ENCODE data around the gene PI4K2B. TPM values are rescaled to one million over a fixed set of nuclear protein-coding genes. Genes with fewer than 3 reads are reported as not detected.
"Not testable (repeated sequence)": the region's sequence is repeated elsewhere in the genome, so short reads cannot be mapped to it uniquely, and the experiment has no call there.

PI4K2B gene
- polyA plus RNA-seq, 1 donor: 8.4 TPM

DNA sequence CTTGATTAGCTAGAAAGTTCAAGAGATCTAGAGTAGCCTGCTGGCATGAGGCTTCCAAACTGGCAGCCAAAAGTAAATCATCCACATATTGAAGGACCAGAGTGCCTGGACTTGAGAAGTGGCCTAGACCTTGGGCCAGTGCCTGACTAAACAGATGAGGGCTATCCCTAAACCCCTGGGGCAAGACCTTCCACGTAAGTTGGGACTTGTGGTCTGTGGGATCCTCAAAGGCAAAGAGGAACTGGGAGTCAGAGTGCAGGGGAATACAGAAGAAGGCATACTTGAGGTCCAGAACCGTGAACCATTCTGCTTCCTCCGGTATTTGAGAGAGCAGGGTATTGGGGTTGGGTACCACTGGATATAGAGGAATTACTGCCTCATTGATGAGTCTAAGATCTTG is 8.4 kb downstream of the PI4K2B start:
- DNase-seq (ENCODE audit: low read depth): not testable (repeated sequence)

GRCh38 chr4:25245181-25245580 is 11.3 kb downstream of the PI4K2B start:
- DNase-seq (ENCODE audit: low read depth): no peak

DNA sequence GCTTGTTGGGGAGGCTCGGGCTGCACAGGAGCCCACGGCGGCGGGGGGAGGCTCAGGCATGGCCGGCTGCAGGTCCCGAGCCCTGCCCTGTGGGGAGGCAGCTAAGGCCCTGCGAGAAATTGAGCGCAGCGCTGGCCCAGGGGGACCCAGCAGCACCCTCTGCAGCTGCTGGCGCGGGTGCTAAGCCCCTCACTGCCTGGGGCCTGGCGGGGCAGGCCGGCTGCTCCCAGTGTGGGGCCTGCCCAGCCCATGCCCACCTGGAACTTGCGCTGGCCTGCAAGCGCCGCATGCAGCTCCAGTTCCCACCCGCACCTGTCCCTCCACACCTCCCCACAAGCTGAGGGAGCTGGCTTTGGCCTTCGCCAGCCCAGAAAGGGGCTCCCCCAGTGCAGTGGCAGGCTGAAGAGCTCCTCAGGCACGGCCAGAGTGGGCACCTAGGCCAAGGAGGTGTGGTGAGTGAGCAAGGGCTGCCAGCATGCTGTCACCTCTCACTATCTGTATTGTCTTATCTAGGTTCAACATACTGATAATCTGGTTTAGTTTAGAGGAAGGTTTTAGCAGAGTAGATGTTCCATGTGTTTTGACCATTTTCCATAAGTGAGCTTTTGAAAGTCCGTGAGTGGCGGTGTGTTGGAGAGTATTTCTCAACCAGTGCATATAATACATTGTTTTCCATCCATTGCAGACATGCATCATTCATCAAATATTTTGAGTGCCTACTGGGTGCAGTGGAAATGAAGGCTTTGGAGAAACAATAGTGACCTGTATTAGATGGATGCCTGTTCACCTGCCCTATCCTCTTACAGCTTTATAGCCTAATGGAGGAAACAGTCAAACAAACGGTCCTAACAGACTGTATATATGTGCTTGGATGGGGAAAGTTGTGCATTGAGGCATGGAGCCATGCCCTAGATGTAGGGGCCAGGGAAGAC is 13.1 kb downstream of the PI4K2B start:
- no peak for DNase-seq (ENCODE audit: low read depth)

GRCh38 chr4:25248875-25249274 is 15.0 kb downstream of the PI4K2B start:
- not testable (repeated sequence) for DNase-seq (ENCODE audit: low read depth)

DNA sequence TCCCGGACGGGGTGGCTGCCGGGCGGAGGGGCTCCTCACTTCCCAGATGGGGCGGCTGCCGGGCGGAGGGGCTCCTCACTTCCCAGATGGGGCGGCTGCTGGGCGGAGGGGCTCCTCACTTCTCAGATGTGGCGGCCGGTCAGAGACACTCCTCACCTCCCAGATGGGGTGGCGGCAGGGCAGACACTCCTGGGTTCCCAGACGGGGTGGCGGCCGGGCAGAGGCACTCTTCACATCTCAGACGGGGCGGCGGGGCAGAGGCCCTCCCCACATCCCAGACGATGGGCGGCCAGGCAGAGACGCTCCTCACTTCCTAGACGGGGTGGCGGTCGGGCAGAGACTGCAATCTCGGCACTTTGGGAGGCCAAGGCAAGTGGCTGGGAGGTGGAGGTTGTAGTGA is 15.7 kb downstream of the PI4K2B start:
- DNase-seq (ENCODE audit: low read depth): not testable (repeated sequence)

DNA sequence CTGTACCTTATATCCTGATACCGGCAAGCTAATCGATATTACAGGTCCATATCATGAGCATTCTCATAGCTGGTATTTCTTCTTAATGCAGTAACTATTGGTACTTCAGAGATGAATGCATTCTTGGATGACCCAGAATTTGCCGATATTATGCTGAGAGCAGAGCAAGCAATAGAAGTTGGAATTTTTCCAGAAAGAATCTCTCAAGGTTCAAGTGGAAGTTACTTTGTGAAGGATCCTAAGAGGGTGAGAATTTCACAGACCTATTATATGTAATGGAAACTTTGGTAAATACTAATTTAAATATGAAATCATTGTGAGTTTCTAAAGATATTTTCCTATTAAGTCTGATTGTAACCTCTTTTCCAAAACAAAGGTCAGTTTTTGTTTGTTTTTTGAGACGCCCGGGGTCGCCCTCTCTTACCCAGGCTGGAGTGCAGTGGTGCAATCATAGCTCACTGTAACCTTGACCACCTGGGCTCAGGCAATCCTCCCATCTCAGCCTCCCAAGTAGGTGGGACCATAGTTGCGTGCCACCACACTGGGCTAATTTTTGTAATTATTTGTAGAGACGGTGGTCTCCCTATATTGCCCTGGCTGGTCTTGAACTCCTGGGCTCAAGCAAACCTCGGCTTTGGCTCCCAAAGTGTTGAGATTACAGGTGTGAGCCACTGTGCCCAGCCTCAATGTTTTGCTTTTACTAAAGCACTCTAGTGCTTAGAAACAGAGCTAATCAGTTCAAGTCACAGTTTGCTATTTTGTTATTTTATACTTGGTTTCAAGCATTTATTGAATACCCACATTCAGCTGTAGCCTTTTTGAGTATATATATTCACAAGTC is 18.6 kb downstream of the PI4K2B start:
- no peak for DNase-seq (ENCODE audit: low read depth)

DNA sequence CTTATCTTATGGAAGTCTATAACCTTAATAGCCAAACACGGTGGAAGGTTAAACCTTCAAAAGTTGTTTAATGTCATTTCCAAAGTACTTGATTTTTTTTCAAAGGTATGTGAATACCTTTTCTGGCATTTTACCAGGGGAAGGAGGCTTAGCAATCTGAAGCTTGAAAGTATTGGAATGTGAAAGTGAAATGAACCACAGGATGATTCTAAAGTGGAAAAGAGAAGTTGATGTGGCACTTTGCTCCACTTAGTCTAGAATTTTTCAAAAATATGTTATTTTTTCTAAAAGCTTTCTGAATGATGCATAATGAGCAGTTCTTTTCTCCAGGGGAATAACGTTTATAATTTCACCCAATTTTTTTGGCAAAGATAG is 19.2 kb downstream of the PI4K2B start:
- DNase-seq (ENCODE audit: low read depth): no peak

- not testable (repeated sequence) for DNase-seq (ENCODE audit: low read depth)
Observed at GRCh38 chr4:25253786-25254185, 20.0 kb downstream of the PI4K2B start.

DNA sequence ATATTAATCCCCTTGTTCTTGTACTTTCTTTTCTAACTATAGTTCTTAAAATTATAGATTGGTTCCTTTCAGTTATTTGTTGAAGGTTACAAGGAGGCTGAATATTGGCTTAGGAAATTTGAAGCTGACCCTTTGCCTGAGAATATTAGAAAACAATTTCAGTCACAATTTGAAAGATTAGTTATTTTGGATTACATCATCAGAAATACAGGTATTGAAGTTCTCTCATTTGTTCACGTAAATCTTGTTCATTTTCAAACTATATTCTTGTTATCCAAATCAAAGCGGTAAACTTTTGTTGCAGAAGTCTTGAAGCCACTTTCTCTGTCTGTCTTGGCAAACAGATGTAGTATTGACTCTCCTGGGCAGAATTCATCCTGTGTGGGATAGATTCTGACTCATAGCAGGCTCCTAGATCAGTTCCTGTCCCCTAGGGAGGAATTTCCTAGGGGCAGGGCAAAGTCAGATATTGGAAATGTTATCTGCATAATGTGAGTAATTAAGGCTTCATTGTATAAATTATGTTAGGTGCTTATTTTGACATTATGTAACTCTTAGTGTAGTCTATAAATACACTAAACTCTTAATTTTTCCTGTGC is 25.2 kb downstream of the PI4K2B start:
- DNase-seq (ENCODE audit: low read depth): no peak

- DNase-seq (ENCODE audit: low read depth): no peak
Observed at GRCh38 chr4:25271866-25272265, 38.0 kb downstream of the PI4K2B start.

- DNase-seq (ENCODE audit: low read depth): no peak
Observed at GRCh38 chr4:25280210-25280609, 46.4 kb downstream of the PI4K2B start.

DNA sequence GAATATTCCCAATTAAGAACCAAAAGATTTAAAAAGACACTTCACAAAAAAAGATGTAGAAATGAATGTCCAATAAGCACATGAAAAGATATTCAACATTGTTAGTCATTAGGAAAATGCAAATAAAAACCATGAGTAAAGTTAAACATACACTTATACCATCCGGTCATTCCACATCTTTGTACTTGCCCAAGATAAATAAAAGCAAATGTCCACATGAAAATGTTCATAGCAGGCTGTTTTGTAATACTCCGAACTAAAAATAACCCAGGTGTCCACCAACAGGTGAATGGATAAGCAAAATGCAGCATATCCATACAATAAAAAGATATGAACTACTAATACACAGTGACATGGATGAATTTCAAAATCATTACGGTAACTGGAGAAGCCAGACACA is 50.1 kb downstream of the PI4K2B start:
- no peak for DNase-seq (ENCODE audit: low read depth)

GRCh38 chr4:25284466-25284865 is 50.6 kb downstream of the PI4K2B start:
- no peak for DNase-seq (ENCODE audit: low read depth)

- DNase-seq (ENCODE audit: low read depth): no peak
Observed at GRCh38 chr4:25290490-25291067, 56.7 kb downstream of the PI4K2B start.

- DNase-seq (ENCODE audit: low read depth): no peak
Observed at GRCh38 chr4:25291158-25291733, 57.4 kb downstream of the PI4K2B start.

- no peak for DNase-seq (ENCODE audit: low read depth)
Observed at GRCh38 chr4:25297528-25298242, 63.9 kb downstream of the PI4K2B start.

GRCh38 chr4:25299476-25300203 is 65.8 kb downstream of the PI4K2B start:
- DNase-seq (ENCODE audit: low read depth): no peak

DNA sequence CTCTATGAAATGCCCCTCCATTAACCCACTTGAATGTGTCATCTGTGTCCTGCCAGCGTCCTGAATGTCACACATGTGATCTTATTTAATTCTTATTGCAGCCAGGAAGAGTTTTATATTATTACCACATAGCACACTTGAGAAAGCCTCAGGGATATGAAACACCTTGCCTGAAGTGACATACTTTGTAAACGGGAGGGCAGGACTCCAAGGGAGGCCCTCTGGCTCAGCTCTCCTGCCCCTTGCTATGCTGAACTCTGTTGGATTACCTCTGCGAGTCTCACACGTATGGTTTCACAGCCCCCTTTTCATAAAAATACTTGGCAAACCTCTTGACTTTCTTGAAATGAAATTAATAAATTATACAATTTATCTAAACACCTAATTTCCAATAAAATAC is 67.6 kb downstream of the PI4K2B start:
- DNase-seq (ENCODE audit: low read depth): no peak

- no peak for DNase-seq (ENCODE audit: low read depth)
Observed at GRCh38 chr4:25302626-25303025, 68.8 kb downstream of the PI4K2B start.

DNA sequence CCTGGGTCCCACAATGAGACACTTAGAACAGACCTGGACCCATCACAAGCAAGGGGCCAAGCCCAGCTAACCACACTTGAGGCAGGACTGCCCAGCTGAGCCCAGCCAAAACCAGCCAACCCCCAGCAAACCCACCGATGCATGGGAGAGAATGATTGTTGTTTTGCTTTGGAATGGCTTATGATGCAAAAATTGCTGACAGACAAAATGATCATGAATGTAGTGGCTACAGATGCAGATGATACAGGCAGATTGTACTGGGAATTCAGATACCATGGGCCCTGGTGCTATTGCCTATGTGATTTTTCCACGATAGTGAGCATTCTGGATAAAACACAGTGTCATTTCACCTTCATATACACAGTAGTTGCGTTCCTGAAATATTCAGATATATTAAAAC is 69.7 kb downstream of the PI4K2B start:
- DNase-seq (ENCODE audit: low read depth): no peak
